GM12874 (cell line): Measurements from ENCODE around the gene PITHD1.

Experiments used
- CTCF ChIP-seq: IDR thresholded peaks from 2 replicates; pipeline ENCODE4 v1.5.1; 2011; ENCODE audit warnings: low read depth, mild to moderate bottlenecking, control low read depth, low read length, moderate library complexity; ENCODE audit not compliant: insufficient read depth

PITHD1 gene

GRCh38 chr1:23759277-23759676, 18.9 kb upstream of the PITHD1 start:
- TF ChIP-seq CTCF, result no peak

GRCh38 chr1:23763041-23763577, 15.1 kb upstream of the PITHD1 start:
- TF ChIP-seq CTCF, result no peak

GRCh38 chr1:23768733-23769132, 9.5 kb upstream of the PITHD1 start:
- TF ChIP-seq CTCF, result no peak

- peak; percentile 93 for TF ChIP-seq CTCF
Observed at GRCh38 chr1:23772049-23772853, 6.0 kb upstream of the PITHD1 start.

GRCh38 chr1:23772854-23773242, 5.4 kb upstream of the PITHD1 start:
- TF ChIP-seq CTCF, result no peak

GRCh38 chr1:23774174-23774880, 3.9 kb upstream of the PITHD1 start:
- no peak for TF ChIP-seq CTCF

- no peak for TF ChIP-seq CTCF
Observed at GRCh38 chr1:23776217-23776616, 2.0 kb upstream of the PITHD1 start.
